Ishikawa (cell line): ENCODE measurements around the gene PSG6.
"Not testable (repeated sequence)": the region's sequence is repeated elsewhere in the genome, so short reads cannot be mapped to it uniquely, and the experiment has no call there.

Experiments used
- CEBPB ChIP-seq: IDR thresholded peaks from 2 replicates; pipeline ENCODE4 v1.6.1; 2012
- CREB1 ChIP-seq: IDR thresholded peaks from 2 replicates; pipeline ENCODE4 v1.6.1; 2012; ENCODE audit warnings: low read depth
- EP300 ChIP-seq: IDR thresholded peaks from 2 replicates; pipeline ENCODE4 v1.6.1; 2012; ENCODE audit warnings: borderline replicate concordance
- FOXM1 ChIP-seq: IDR thresholded peaks from 2 replicates; pipeline ENCODE4 v1.6.1; 2012; ENCODE audit warnings: low read depth, borderline replicate concordance
- NFIC ChIP-seq: IDR thresholded peaks from 2 replicates; pipeline ENCODE4 v1.6.1; 2012
- RAD21 ChIP-seq: IDR thresholded peaks from 2 replicates; pipeline ENCODE4 v1.6.1; 2012; ENCODE audit warnings: low read depth
- REST ChIP-seq: IDR thresholded peaks from 2 replicates; pipeline ENCODE4 v1.6.1; 2012; ENCODE audit warnings: low read depth, mild to moderate bottlenecking
- TAF1 ChIP-seq: IDR thresholded peaks from 2 replicates; pipeline ENCODE4 v1.6.1; 2012; ENCODE audit warnings: low read depth, mild to moderate bottlenecking
- TCF12 ChIP-seq: IDR thresholded peaks from 2 replicates; pipeline ENCODE4 v1.6.1; 2012; ENCODE audit warnings: low read depth
- TEAD4 ChIP-seq: IDR thresholded peaks from 2 replicates; pipeline ENCODE4 v1.6.1; 2012
- YY1 ChIP-seq: IDR thresholded peaks from 2 replicates; pipeline ENCODE4 v1.6.1; 2012; ENCODE audit warnings: low read depth
- TF ChIP-seq, protein P1 (sequence below): IDR thresholded peaks from 2 replicates; pipeline ENCODE4 v1.6.1; 2012
- TF ChIP-seq, protein P2 (sequence below): IDR thresholded peaks from 2 replicates; pipeline ENCODE4 v1.6.1; 2012

DNA sequence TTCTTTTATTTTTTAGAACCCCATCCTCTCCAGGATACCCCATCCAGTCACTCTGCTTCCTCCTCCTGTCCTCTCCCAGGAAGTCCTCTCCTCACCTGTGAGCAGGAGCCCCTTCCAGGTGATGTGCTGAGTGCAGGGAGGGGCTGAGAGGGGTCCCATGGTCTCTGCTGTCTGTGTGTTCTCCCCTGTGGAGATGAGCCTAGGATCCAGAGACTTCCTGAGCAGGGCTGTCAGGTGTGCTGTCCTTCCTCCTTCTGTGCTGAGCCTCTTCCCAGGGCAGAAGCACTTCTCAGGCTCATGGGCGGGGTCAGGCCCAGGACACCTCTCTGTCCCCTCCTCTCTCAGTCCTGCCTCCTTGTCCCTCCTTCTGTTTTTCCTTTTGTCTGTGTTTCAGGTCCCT lies at the start of gene PSG6:
- TF ChIP-seq EP300, YY1, TEAD4, REST, CREB1, NFIC, FOXM1, CEBPB, RAD21, TAF1, TCF12: not testable (repeated sequence)
- TF ChIP-seq, protein P1, sequence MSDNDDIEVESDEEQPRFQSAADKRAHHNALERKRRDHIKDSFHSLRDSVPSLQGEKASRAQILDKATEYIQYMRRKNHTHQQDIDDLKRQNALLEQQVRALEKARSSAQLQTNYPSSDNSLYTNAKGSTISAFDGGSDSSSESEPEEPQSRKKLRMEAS = not testable (repeated sequence)
- TF ChIP-seq, protein P2, sequence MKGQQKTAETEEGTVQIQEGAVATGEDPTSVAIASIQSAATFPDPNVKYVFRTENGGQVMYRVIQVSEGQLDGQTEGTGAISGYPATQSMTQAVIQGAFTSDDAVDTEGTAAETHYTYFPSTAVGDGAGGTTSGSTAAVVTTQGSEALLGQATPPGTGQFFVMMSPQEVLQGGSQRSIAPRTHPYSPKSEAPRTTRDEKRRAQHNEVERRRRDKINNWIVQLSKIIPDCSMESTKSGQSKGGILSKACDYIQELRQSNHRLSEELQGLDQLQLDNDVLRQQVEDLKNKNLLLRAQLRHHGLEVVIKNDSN = not testable (repeated sequence)
